Astrocyte (in vitro differentiated cells and primary cell): Measurements from ENCODE around the gene MAPKAPK3. TPM values are rescaled to one million over a fixed set of nuclear protein-coding genes. Genes with fewer than 3 reads are reported as not detected.

Experiments used
- DNase-seq: peaks from one replicate; pipeline ENCODE4 v3.0.0-alpha.2; 2010; ENCODE audit warnings: low read depth
- FAIRE-seq: peaks from 2 replicates; lab custom pipeline; 2011; peaks lifted over from hg19 to GRCh38; lab: Jason Lieb, UNC
- H2AFZ ChIP-seq: 2 replicates; pipeline ENCODE4 v1.6.0; 2012; ENCODE audit warnings: low read depth, low read length, inconsistent platforms
- H3K27ac ChIP-seq: 2 replicates; pipeline ENCODE4 v1.5.1; 2011; ENCODE audit warnings: low read depth, low read length, inconsistent platforms
- H3K27me3 ChIP-seq: 2 replicates; pipeline ENCODE4 v1.6.0; 2011; ENCODE audit warnings: low read length, inconsistent platforms; ENCODE audit not compliant: insufficient read depth
- H3K36me3 ChIP-seq: 2 replicates; pipeline ENCODE4 v1.5.1; 2011; ENCODE audit warnings: low read length, inconsistent platforms; ENCODE audit not compliant: insufficient read depth
- H3K4me1 ChIP-seq: 2 replicates; pipeline ENCODE4 v1.5.1; 2011; ENCODE audit warnings: low read length, inconsistent platforms; ENCODE audit not compliant: insufficient read depth
- H3K4me2 ChIP-seq: 2 replicates; pipeline ENCODE4 v1.6.0; 2012; ENCODE audit warnings: low read length, inconsistent platforms
- H3K4me3 ChIP-seq: 2 replicates; pipeline ENCODE4 v1.5.1; 2011; ENCODE audit warnings: low read depth, mild to moderate bottlenecking, low read length, inconsistent platforms; ENCODE audit not compliant: insufficient read depth
- H3K79me2 ChIP-seq: 2 replicates; pipeline ENCODE4 v1.6.0; 2012; ENCODE audit warnings: mild to moderate bottlenecking, low read length, inconsistent platforms; ENCODE audit not compliant: insufficient read depth
- H3K9ac ChIP-seq: 2 replicates; pipeline ENCODE4 v1.6.0; 2012; ENCODE audit warnings: mild to moderate bottlenecking, low read length, inconsistent platforms
- H3K9me3 ChIP-seq: 2 replicates; pipeline ENCODE4 v1.5.1; 2012; ENCODE audit warnings: low read depth, mild to moderate bottlenecking, low read length, inconsistent platforms; ENCODE audit not compliant: insufficient read depth
- H4K20me1 ChIP-seq: 2 replicates; pipeline ENCODE4 v1.6.0; 2012; ENCODE audit warnings: low read length, inconsistent platforms; ENCODE audit not compliant: insufficient read depth
- H3K27ac Mint-ChIP-seq: one replicate; pipeline ENCODE4 v1.8.0; 2021; ENCODE audit warnings: mild to moderate bottlenecking, mixed read lengths; ENCODE audit not compliant: unreplicated experiment
- H3K27me3 Mint-ChIP-seq: one replicate; pipeline ENCODE4 v1.8.0; 2021; ENCODE audit warnings: low read depth, mixed read lengths; ENCODE audit not compliant: unreplicated experiment
- H3K36me3 Mint-ChIP-seq: one replicate; pipeline ENCODE4 v1.8.0; 2021; ENCODE audit warnings: low read depth, mixed read lengths; ENCODE audit not compliant: unreplicated experiment
- H3K4me1 Mint-ChIP-seq: one replicate; pipeline ENCODE4 v1.8.0; 2021; ENCODE audit warnings: low read depth, mixed read lengths; ENCODE audit not compliant: unreplicated experiment
- H3K4me3 Mint-ChIP-seq: one replicate; pipeline ENCODE4 v1.8.0; 2021; ENCODE audit warnings: mild to moderate bottlenecking, moderate library complexity, mixed read lengths; ENCODE audit not compliant: unreplicated experiment
- H3K9me3 Mint-ChIP-seq: one replicate; pipeline ENCODE4 v1.8.0; 2021; ENCODE audit warnings: mild to moderate bottlenecking, mixed read lengths; ENCODE audit not compliant: unreplicated experiment
- EZH2 ChIP-seq: IDR thresholded peaks from 2 replicates; pipeline ENCODE4 v1.6.1; 2012; ENCODE audit warnings: mild to moderate bottlenecking, low read length, inconsistent platforms; ENCODE audit not compliant: insufficient read depth
- total RNA-seq: library from RNA; stranded (reverse); gene quantifications from 2 replicates; pipeline ENCODE4 v1.2.1, GENCODE V29; 2021
- TF ChIP-seq, protein P1 (sequence below): IDR thresholded peaks from 2 replicates; pipeline ENCODE4 v1.5.1; 2011; ENCODE audit warnings: low read depth, mild to moderate bottlenecking, inconsistent platforms, low read length, moderate library complexity; ENCODE audit not compliant: insufficient read depth

MAPKAPK3 gene
- total RNA-seq, 1 donor from 2014 or later, result 23.4 TPM

DNA sequence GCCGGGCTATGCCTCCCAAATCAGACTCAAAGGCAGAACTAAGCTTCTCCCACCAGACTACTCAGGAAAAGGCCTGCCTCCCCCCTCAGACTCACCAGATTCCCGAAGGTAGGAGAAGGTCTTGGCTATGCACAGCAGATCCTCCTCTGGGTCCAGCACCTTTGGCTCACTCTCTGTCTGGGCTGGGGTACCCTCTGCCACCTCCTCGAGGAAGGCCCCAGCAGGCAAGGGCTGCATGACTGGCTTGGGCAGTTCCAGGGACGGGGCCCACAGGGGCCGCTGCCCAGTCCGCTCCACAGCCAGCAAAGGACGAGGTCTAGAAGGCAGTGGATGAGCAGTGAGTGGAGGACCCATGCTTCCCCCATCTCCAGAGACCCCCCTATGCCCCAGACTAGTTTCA lies 8.7 kb upstream of the MAPKAPK3 start:
- Histone ChIP-seq H3K79me2 (no peaks in the 10 kb centered on the region), H3K4me1 (peaks cover 13% of the 10 kb centered on the region), H3K9me3 (no peaks in the 10 kb centered on the region), H3K9ac (no peak overlapping the region), H3K27ac (no peak overlapping the region), H4K20me1 (peaks cover 4% of the 10 kb centered on the region), H3K27me3 (no peaks in the 10 kb centered on the region), H3K4me3 (no peak overlapping the region), H2AFZ (no peak overlapping the region), H3K4me2 (no peak overlapping the region), H3K36me3 (no peaks in the 10 kb centered on the region)
- FAIRE-seq (no peak), DNase-seq (no peak)
- Mint-ChIP-seq H3K4me3 (no peak overlapping the region), H3K27ac (no peak overlapping the region), H3K27me3 (peaks cover 67% of the 10 kb centered on the region), H3K9me3 (no peaks in the 10 kb centered on the region), H3K4me1 (peaks cover 2% of the 10 kb centered on the region), H3K36me3 (peaks cover 3% of the 10 kb centered on the region)
- TF ChIP-seq, protein P1, sequence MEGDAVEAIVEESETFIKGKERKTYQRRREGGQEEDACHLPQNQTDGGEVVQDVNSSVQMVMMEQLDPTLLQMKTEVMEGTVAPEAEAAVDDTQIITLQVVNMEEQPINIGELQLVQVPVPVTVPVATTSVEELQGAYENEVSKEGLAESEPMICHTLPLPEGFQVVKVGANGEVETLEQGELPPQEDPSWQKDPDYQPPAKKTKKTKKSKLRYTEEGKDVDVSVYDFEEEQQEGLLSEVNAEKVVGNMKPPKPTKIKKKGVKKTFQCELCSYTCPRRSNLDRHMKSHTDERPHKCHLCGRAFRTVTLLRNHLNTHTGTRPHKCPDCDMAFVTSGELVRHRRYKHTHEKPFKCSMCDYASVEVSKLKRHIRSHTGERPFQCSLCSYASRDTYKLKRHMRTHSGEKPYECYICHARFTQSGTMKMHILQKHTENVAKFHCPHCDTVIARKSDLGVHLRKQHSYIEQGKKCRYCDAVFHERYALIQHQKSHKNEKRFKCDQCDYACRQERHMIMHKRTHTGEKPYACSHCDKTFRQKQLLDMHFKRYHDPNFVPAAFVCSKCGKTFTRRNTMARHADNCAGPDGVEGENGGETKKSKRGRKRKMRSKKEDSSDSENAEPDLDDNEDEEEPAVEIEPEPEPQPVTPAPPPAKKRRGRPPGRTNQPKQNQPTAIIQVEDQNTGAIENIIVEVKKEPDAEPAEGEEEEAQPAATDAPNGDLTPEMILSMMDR, result no peak
- TF ChIP-seq EZH2, result no peak

DNA sequence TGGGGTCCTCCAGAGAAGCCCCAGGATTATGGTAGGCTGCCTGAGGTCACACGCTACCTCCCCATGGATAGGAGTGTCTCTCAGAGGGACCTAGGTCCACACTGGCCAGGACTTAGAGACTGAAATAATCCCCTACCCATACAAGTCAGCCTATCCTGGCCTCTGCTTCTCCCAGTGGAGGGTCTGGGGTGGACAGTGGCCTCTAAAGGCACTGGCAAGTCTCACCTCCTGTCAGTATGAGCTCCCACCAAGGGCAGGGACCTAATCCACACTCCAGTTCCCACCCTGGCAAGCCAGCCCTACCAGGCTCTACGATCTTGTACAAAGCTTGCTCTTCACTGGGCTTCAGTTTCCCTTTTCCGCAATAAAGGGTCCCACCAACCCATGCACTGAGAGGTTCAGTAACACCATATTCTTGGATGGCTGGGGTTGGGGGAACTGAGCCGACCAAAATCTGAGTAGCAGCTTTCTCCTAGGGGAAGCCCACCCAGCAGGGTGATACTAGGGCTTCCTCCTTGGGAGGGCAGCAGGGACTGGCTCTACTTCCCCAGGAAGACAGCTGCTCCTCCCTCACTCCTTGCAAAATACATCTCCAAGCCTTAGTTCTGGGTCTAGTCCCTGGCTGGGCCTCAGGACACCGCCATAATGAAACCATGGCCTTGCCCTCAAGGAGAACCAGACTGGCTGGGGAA lies 7.7 kb upstream of the MAPKAPK3 start:
- Histone ChIP-seq H3K4me3 (no peak overlapping the region), H3K36me3 (no peaks in the 10 kb centered on the region), H2AFZ (no peak overlapping the region), H3K27me3 (no peaks in the 10 kb centered on the region), H4K20me1 (peaks cover 4% of the 10 kb centered on the region), H3K9ac (no peak overlapping the region), H3K79me2 (no peaks in the 10 kb centered on the region), H3K4me1 (peaks cover 13% of the 10 kb centered on the region), H3K9me3 (no peaks in the 10 kb centered on the region), H3K4me2 (no peak overlapping the region), H3K27ac (no peak overlapping the region)
- Mint-ChIP-seq H3K36me3 (peaks cover 3% of the 10 kb centered on the region), H3K9me3 (no peaks in the 10 kb centered on the region), H3K27me3 (peaks cover 66% of the 10 kb centered on the region), H3K4me3 (peak overlapping the region; percentile 15), H3K4me1 (peaks cover 2% of the 10 kb centered on the region), H3K27ac (no peak overlapping the region)
- DNase-seq (no peak), FAIRE-seq (no peak)
- TF ChIP-seq EZH2, result no peak
- TF ChIP-seq, protein P1, result no peak

DNA sequence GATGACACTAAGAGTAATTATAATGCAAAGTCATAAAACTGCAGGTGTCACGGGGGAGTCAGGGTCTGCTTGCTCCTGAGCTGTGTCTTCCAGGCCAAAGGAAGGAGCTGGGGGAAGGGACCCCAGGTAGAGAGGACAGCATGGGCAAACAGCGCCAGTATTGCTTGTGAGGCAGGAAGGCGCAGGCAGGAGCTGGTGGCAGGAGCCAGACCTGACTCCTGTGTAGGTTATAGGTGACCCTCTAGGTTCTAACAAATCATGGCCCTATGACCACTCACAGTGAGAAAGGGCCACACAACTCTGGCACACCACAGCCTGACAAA lies 7.2 kb upstream of the MAPKAPK3 start:
- H3K79me2 ChIP-seq, result no peaks in the 10 kb centered on the region
- Mint-ChIP-seq H3K27me3 (peaks cover 64% of the 10 kb centered on the region), H3K27ac (no peak overlapping the region), H3K4me1 (peaks cover 2% of the 10 kb centered on the region), H3K36me3 (peaks cover 3% of the 10 kb centered on the region), H3K9me3 (no peaks in the 10 kb centered on the region), H3K4me3 (peak overlapping the region; percentile 15)
- H3K9ac ChIP-seq, result no peak overlapping the region
- H3K27me3 ChIP-seq, result no peaks in the 10 kb centered on the region
- H3K4me3 ChIP-seq, result no peak overlapping the region
- peaks cover 13% of the 10 kb centered on the region for H3K4me1 ChIP-seq
- no peak overlapping the region for H3K27ac ChIP-seq
- TF ChIP-seq, protein P1, result no peak
- TF ChIP-seq EZH2, result no peak
- no peaks in the 10 kb centered on the region for H3K9me3 ChIP-seq
- H3K4me2 ChIP-seq, result no peak overlapping the region
- DNase-seq, result no peak
- H3K36me3 ChIP-seq, result no peaks in the 10 kb centered on the region
- no peak for FAIRE-seq
- H4K20me1 ChIP-seq, result peaks cover 4% of the 10 kb centered on the region
- no peak overlapping the region for H2AFZ ChIP-seq
